ENCODE results near the gene CCL14.

- TF ChIP-seq, protein P1, sequence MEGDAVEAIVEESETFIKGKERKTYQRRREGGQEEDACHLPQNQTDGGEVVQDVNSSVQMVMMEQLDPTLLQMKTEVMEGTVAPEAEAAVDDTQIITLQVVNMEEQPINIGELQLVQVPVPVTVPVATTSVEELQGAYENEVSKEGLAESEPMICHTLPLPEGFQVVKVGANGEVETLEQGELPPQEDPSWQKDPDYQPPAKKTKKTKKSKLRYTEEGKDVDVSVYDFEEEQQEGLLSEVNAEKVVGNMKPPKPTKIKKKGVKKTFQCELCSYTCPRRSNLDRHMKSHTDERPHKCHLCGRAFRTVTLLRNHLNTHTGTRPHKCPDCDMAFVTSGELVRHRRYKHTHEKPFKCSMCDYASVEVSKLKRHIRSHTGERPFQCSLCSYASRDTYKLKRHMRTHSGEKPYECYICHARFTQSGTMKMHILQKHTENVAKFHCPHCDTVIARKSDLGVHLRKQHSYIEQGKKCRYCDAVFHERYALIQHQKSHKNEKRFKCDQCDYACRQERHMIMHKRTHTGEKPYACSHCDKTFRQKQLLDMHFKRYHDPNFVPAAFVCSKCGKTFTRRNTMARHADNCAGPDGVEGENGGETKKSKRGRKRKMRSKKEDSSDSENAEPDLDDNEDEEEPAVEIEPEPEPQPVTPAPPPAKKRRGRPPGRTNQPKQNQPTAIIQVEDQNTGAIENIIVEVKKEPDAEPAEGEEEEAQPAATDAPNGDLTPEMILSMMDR (IDR thresholded peaks at IDR 0.05; ENCODE audit: insufficient read depth, low read depth, low read length): no peak
- no peak for TF ChIP-seq EZH2 (IDR thresholded peaks at IDR 0.05; ENCODE audit: insufficient read depth, low read length)
Measured at GRCh38 chr17:36034127-36034526, 47.6 kb upstream of the CCL14 start.

Data from astrocyte (in vitro differentiated cells and primary cell).